Right hindlimb (tissue), 1 donor: ENCODE results near the gene MFSD1.

Experiments used
- DNase-seq: peaks from one replicate; pipeline ENCODE4 v3.0.0-alpha.2; 2018

Gene MFSD1

DNA sequence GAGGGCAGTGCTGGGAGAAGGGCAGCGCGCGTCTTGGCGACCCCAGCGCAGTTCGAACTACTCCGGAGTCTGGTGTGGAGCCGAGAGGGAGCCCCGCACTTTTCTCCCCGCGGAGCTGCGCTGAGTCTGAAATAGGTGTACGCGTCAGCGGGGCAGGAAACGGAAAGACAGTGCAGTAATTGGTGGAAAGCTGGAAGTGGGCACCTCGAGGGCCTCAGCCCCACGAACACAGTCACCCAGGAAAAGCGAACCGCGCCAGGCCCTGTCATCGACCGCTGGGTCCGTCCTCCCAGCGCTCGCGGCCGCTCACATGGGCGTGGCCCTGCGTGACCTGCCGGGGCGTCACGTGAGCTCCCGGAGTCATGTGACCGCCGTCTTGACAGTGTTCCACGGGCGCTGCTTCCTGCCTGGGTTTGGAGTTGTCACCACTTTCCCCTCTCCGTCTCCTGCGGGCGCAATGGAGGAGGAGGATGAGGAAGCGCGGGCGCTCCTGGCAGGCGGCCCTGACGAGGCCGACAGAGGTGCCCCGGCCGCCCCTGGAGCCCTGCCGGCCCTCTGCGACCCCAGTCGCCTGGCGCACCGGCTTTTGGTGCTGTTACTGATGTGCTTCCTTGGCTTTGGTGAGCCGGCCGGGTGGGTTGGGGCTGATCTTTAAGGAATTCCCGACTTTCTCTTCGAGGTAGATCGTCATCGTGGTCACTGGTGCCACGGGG is at the start of gene MFSD1:
Gene MFSD1, plus strand, starts transcription at position 359 of the 713 bp plus-strand sequence. Its CDS starts 99 bp downstream, at position 458.
- DNase-seq: peak; percentile 95

DNA sequence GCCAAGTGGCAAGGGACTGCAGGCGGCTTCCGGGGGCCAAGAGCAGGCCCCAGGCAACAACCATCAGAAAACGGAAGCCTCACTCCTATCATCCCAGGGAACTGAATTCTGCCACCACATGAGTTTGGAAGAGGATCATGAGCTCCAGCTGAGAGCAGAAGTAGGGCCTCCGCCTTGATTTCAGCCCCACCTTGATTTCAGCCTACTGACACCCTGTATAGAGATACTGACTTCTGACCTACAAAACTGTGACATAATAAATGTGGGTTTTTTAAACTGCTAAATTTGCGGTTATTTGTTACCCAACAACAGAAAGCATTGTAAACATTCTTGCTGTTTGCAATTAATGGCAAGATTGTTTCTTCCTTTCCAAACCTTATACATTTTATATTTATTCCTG is 48.0 kb upstream of the MFSD1 start:
- no peak for DNase-seq

GRCh38 chr3:158755421-158755820 is 46.4 kb upstream of the MFSD1 start:
- DNase-seq: no peak

DNA sequence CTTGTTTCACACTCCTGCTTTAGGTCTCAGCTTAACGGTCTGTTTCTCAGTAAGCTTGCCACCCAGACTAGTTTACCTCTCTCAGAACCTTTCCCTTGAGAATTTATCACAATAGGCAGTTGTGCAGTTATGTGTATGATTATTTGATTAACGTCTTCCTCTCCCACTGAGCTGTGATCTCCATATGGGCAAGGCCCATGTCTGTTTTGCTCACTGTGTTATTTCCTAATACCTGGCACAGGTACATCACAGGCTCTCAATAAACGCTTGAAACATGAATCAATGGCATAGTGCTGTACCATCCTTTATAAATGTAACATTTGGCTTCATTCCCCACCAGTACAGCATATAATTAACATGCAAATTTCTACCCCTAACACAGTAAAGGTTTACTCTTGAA is 40.5 kb upstream of the MFSD1 start:
- DNase-seq: no peak

- DNase-seq: no peak
These were observed 39.2 kb upstream of the MFSD1 start for GRCh38 chr3:158762701-158763100.

- no peak for DNase-seq
These were observed 38.4 kb upstream of the MFSD1 start for GRCh38 chr3:158763421-158763820.

DNA sequence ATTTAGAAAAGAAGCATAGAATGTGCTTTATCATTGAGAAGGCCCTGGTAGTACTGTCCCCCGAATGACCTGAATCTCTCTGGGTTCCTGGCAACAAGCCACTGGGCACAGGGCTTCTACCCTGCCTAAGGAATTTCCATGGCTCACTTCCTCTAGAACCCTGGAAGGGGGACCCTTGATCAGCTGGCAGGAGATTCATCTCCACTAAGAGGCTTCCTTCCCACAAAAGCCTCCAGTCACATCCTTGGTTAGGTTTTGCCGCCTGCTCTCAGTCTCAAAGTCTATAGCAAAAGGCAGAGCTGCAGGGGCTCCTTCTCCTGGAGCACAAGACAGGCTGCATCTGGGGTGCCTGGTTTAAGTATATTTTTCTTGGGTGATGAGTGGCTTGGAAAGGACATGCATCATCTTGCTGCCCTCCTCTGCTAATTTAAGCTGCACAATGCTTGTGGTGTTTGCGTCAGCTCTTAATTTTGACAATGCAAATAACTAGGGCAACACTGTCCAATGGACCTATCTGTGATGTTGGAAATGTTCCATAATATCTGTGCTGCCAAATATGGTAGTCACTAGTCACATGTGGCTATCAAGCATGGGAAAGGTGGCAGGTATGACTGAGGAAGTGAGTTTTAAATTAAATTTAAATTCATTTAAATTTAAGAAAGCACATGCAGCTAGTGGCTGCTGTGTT is 36.2 kb upstream of the MFSD1 start:
- no peak for DNase-seq

GRCh38 chr3:158766364-158766763 is 35.5 kb upstream of the MFSD1 start:
- DNase-seq: no peak

GRCh38 chr3:158768361-158768787 is 33.5 kb upstream of the MFSD1 start:
- peak; percentile 88 for DNase-seq

GRCh38 chr3:158768881-158769543 is 32.8 kb upstream of the MFSD1 start:
- peak; percentile 86 for DNase-seq

- DNase-seq: no peak
These were observed 32.3 kb upstream of the MFSD1 start for GRCh38 chr3:158769549-158769948.

DNA sequence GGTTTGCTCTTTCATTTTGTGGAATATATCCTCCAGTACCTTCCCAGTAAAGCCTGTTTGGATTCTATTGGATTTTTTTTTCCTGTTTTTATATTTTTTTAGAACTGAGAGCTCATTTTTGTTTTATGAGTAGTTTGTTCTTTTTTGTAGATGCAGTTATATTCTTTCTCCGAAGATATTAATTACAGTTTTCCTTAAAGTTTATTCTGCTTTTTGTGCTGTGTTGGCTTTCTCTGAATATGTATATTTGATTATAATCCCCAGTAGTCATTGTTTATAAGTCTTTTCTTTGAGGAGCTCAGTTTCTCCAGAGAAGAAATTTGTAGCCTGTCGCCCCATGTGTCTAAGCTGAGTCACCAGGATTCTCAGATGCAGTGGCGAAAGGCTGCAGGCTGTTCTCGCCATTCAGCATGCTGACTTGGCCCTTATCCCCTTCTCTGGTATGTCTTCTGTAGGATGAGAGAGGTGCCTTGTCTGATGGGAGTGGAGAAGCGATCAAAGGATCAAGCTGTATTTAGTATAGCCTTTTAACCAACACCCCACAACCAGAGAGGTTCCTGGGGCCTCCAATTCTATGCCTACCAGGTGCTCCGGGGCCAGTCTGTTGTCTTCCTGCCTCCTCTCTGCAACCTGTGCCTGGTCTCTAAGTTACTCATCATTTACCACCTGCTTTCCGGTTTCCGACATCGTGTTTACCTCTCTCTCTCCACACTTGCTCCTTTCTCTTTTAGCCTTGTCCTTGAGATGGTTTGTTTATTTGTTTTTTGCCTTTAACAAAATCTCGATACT is 31.7 kb upstream of the MFSD1 start:
- no peak for DNase-seq

GRCh38 chr3:158770741-158771350 is 31.0 kb upstream of the MFSD1 start:
- DNase-seq: no peak

DNA sequence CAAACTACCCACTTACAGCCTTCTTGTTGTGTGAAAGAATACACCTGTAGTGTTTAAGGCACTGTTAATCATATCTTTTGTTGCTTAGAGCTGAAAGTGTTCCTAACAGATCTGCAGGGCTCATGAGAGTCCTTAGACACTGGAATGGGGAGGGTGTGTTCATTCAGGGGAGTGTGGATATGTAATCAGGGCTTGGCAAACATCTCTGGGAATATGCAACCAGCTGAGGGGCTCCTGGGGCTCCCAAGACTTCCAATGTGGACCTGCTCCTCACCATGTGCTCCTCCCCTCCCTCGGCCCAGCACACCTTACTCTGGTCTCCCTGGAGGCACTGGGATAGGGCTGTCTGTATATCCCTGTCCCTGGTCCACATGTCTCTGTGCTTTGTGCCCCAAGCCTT is 30.3 kb upstream of the MFSD1 start:
- no peak for DNase-seq

DNA sequence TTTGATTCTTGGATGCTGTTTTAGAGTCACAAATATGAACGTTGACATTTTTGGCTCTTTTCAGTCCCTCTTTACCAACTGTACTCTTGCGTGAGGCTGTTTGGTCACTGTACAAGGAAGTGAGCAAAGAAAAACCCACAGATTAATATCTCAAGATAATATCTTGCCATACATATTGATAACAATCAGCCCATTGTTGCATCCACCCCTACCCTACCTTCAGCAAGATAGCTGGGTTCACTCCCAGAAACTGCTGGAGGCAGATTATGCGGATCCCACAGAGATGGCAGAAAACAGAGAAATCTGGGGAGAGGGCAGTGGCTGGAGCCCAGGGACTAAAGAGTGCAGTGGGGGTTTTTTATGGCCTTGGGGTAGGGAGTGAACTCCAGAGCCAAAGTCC is 29.9 kb upstream of the MFSD1 start:
- DNase-seq: no peak

GRCh38 chr3:158773166-158773565 is 28.7 kb upstream of the MFSD1 start:
- DNase-seq: no peak

GRCh38 chr3:158773845-158774830 is 27.7 kb upstream of the MFSD1 start:
- no peak for DNase-seq

DNA sequence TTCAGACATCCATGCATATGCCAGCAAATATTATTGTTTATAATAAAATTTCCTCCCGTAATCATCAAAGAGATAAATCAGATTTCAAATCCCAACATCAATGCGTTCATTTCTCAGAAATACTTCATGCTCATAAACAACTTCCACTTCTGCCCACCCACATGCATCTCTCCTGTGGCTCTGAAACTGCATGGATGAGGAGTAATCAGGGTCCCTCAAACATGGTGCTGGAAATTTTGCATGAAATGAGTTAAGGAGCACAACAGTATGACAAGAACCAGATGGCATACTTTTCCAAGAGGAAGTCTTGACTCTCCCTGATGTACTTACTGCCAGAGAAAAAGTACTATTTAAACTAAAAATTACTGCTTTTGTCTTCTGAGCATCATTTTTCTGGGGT is 26.9 kb upstream of the MFSD1 start:
- DNase-seq: no peak

DNA sequence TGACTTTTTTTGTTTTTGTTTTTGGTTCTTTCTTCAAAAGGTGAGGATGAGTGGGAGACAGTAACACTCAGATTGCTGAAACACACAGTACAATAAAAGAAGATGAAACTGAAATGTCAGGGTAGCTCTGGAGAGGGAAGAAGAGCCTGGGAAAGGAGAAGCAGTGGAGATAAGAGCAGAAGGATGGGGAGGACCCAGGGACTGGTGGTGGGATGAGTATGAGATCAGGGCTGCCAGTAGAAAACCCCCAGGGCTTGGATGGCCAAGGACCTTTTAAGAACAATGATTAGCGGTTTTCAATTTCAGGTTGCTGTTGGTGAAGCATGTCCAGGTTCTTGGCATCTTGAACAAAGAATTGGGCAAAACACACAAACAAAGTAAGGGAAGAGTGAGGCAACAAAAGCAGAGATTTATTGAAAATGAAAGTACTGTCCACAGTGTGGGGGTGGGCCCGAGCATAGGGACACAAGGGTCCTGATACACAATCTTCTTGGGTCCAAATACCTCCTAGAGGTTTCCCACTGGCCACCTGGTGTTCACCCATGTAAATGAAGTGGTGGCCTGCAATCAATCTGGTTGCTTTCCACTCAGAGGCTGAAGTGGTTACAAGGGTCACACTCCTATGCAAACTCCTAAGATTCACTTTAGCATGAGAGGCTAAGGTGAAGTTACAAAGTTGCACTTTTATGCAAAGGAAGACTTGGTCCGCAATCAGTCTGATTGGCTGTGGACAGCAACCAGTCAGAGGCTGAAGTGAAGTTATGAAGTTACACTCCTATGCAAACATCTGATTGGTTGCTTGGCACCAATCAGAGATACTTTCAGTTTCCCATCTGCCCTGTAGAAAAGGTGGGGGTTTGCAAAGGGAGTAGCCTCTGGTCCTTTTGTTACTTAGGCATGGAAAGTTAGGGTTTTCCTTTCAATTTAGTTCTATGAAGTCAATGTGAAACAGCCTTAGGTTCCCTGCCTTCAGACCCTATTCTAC is 26.1 kb upstream of the MFSD1 start:
- DNase-seq: no peak

DNA sequence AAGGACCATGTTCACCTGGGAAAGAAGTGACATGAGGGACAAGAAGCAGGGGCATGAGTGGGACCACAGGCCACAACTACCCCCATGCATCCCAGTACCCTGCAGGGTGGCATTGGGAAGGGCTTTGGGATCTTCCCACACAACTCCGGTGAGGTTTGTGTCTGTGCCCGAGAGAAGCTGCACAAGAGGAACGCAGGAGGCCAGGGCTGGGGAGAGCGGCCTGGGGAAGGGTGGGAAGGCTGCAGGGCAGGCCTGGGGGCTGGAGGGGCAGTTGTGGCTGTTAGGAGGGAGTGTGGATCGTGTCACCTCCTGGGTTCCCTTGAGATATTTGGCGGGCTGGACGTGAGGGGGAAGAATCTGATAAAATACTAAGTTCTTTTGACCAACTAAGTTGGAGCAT is 25.3 kb upstream of the MFSD1 start:
- no peak for DNase-seq
